ENCODE measurements around the gene TPCN1.

TPCN1 gene

GRCh38 chr12:113340061-113340460 lies 118.8 kb downstream of the TPCN1 start:
- no peak for DNase-seq
- Histone ChIP-seq H3K27ac (no peak overlapping the region), H3K9me3 (ENCODE audit: severe bottlenecking) (no peaks in the 10 kb centered on the region), H3K4me3 (ENCODE audit: low read depth, low read length) (no peak overlapping the region), H3K36me3 (no peaks in the 10 kb centered on the region), H3K27me3 (ENCODE audit: insufficient read depth, low read depth, severe bottlenecking) (no peaks in the 10 kb centered on the region)
- no peak for TF ChIP-seq CTCF (IDR thresholded peaks at IDR 0.05; ENCODE audit: low read depth, low read length)

- no peaks in the 10 kb centered on the region for H3K27me3 ChIP-seq (ENCODE audit: insufficient read depth, low read depth, severe bottlenecking)
- TF ChIP-seq CTCF (IDR thresholded peaks at IDR 0.05; ENCODE audit: low read depth, low read length) = no peak
- H3K4me3 ChIP-seq (ENCODE audit: low read depth, low read length) = no peak overlapping the region
- no peak overlapping the region for H3K27ac ChIP-seq
- no peaks in the 10 kb centered on the region for H3K9me3 ChIP-seq (ENCODE audit: severe bottlenecking)
- H3K36me3 ChIP-seq = no peaks in the 10 kb centered on the region
- no peak for DNase-seq
Observed at GRCh38 chr12:113341535-113341934, 120.3 kb downstream of the TPCN1 start.

GRCh38 chr12:113345318-113345717 lies 124.1 kb downstream of the TPCN1 start:
- H3K27me3 ChIP-seq (ENCODE audit: insufficient read depth, low read depth, severe bottlenecking) = no peaks in the 10 kb centered on the region
- H3K27ac ChIP-seq = no peak overlapping the region
- H3K9me3 ChIP-seq (ENCODE audit: severe bottlenecking) = no peaks in the 10 kb centered on the region
- no peak for DNase-seq
- no peak overlapping the region for H3K4me3 ChIP-seq (ENCODE audit: low read depth, low read length)
- no peaks in the 10 kb centered on the region for H3K36me3 ChIP-seq
- TF ChIP-seq CTCF (IDR thresholded peaks at IDR 0.05; ENCODE audit: low read depth, low read length) = no peak

DNA sequence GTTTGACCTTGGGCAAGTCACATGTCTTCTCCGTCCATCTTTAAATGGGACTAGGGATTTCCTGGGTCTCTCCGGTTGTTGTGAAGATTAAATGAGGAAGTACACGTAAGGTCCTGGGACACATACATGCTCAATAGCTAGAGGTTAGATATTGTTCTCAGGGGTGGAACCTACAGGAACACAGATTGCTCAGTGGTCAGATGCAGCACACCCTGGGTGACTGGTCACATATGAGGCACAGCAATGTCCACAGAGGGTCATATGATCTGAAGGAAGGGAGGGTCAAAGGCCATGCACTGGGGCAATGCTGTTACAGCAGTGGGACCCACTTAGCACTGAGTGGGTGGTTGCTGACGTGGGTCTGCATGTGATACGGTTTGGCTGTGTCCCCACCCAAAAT lies 125.1 kb downstream of the TPCN1 start:
- H3K9me3 ChIP-seq (ENCODE audit: severe bottlenecking) = no peaks in the 10 kb centered on the region
- H3K27ac ChIP-seq = no peak overlapping the region
- TF ChIP-seq CTCF (IDR thresholded peaks at IDR 0.05; ENCODE audit: low read depth, low read length) = no peak
- H3K4me3 ChIP-seq (ENCODE audit: low read depth, low read length) = no peak overlapping the region
- no peak for DNase-seq
- no peaks in the 10 kb centered on the region for H3K27me3 ChIP-seq (ENCODE audit: insufficient read depth, low read depth, severe bottlenecking)
- H3K36me3 ChIP-seq = no peaks in the 10 kb centered on the region

DNA sequence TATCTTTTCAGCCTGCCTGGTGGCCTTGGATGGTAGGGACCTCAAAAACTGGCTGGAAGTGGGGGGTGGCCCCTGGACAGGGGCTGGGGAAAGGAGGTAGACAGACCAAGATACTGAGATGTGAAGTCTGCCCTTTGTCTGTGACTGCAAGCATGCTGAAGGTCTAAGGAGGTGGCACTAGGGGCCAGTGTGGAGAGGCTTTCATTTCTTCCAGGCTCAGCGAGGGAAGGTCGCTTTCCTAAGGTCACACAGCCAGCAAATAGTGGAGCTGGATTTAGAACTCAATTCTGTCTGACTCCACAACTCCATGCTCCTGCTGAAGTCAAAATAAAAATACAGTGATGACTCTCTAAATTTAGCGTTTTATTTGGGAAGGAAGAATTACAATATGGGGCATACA lies 125.8 kb downstream of the TPCN1 start:
- no peaks in the 10 kb centered on the region for H3K36me3 ChIP-seq
- no peaks in the 10 kb centered on the region for H3K9me3 ChIP-seq (ENCODE audit: severe bottlenecking)
- no peaks in the 10 kb centered on the region for H3K27me3 ChIP-seq (ENCODE audit: insufficient read depth, low read depth, severe bottlenecking)
- H3K4me3 ChIP-seq (ENCODE audit: low read depth, low read length) = no peak overlapping the region
- no peak for TF ChIP-seq CTCF (IDR thresholded peaks at IDR 0.05; ENCODE audit: low read depth, low read length)
- no peak overlapping the region for H3K27ac ChIP-seq
- no peak for DNase-seq

GRCh38 chr12:113347892-113348291 lies 126.6 kb downstream of the TPCN1 start:
- Histone ChIP-seq H3K27me3 (ENCODE audit: insufficient read depth, low read depth, severe bottlenecking) (no peaks in the 10 kb centered on the region), H3K4me3 (ENCODE audit: low read depth, low read length) (no peak overlapping the region), H3K36me3 (no peaks in the 10 kb centered on the region), H3K9me3 (ENCODE audit: severe bottlenecking) (no peaks in the 10 kb centered on the region), H3K27ac (no peak overlapping the region)
- no peak for TF ChIP-seq CTCF (IDR thresholded peaks at IDR 0.05; ENCODE audit: low read depth, low read length)
- no peak for DNase-seq

All from WERI-Rb-1 (cell line).